Activated CD4-positive, alpha-beta T cell treated with anti-CD3 and anti-CD28 coated beads, Interleukin-2, amount 10 ng/mL, durations not matched to agents 7 days and 5 days (primary cell): ENCODE measurements around the gene AOPEP. TPM values are rescaled to one million over a fixed set of nuclear protein-coding genes. Genes with fewer than 3 reads are reported as not detected.

Experiments used
- CTCF ChIA-PET: fragments of 350-600 bp; sonication (Branson Sonifier 250); formaldehyde crosslinking; loops from one replicate; lab custom pipeline; 2021; ENCODE audit warnings: antibody characterized with exemption; lab: Charles Lee
- POLR2A ChIA-PET: fragments of 350-600 bp; sonication (Branson Sonifier 250); formaldehyde crosslinking; loops from one replicate; lab custom pipeline; 2021; ENCODE audit warnings: antibody characterized with exemption; lab: Charles Lee
- DNase-seq: peaks from one replicate; pipeline ENCODE4 v3.0.0-alpha.2; 2020
- H3K27ac Mint-ChIP-seq: one replicate; pipeline ENCODE4 v1.8.0; 2021; ENCODE audit warnings: mild to moderate bottlenecking, moderate library complexity, mixed read lengths
- H3K27me3 Mint-ChIP-seq: one replicate; pipeline ENCODE4 v1.8.0; 2021; ENCODE audit warnings: mixed read lengths
- H3K36me3 Mint-ChIP-seq: one replicate; pipeline ENCODE4 v1.8.0; 2021; ENCODE audit warnings: low read depth, mixed read lengths
- H3K4me1 Mint-ChIP-seq: one replicate; pipeline ENCODE4 v1.8.0; 2021; ENCODE audit warnings: mixed read lengths
- H3K4me3 Mint-ChIP-seq: one replicate; pipeline ENCODE4 v1.8.0; 2021; ENCODE audit warnings: mild to moderate bottlenecking, moderate library complexity, mixed read lengths
- H3K9me3 Mint-ChIP-seq: one replicate; pipeline ENCODE4 v1.8.0; 2021; ENCODE audit warnings: mixed read lengths
- total RNA-seq, 2 experiments: library from RNA; stranded (reverse); gene quantifications; one replicate each; pipeline ENCODE4 v1.2.3, GENCODE V29; 2021

Gene AOPEP
- total RNA-seq, 2 experiments from 2014 or later, result 9.7 to 10.7 TPM

GRCh38 chr9:94941211-94941875 is 214.8 kb downstream of the AOPEP start:
- Mint-ChIP-seq H3K27me3 (no peaks in the 10 kb centered on the region), H3K9me3 (no peaks in the 10 kb centered on the region)

DNA sequence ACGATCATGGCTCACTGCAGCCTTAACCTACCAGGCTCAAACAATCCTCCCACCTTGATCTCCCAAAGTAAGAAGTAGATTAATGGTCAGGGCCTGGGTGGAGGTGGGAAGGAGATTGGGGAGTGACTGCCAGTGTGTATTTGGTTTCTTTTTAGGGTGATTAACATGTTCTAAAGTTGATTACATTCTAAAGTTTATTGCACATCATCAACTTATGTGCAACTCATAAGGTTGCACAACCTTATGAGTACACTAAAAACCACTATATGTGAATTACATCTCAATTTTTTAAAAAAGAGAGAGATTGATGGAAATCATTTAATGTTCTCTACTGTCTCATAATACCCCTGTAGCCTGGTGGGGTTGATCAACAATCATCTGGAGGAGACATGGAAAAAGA is 218.1 kb downstream of the AOPEP start:
- no peak overlapping the region for H3K4me3 Mint-ChIP-seq
- H3K9me3 Mint-ChIP-seq, result no peaks in the 10 kb centered on the region
- no peak overlapping the region for H3K27ac Mint-ChIP-seq
- H3K36me3 Mint-ChIP-seq, result no peaks in the 10 kb centered on the region
- DNase-seq, result no peak
- no peaks in the 10 kb centered on the region for H3K27me3 Mint-ChIP-seq
- ChIA-PET POLR2A (no interaction called here), CTCF (interaction anchor here (0.7 kb wide), 1 partner anchor 142 kb away, joined by 3 read pairs; no protein-coding TSS in a partner anchor)
- no peaks in the 10 kb centered on the region for H3K4me1 Mint-ChIP-seq

More at GRCh38 chr9:94941211-94941875, 214.8 kb downstream of the AOPEP start:
- POLR2A ChIA-PET, result no interaction called here
- CTCF ChIA-PET, result no interaction called here
- no peak overlapping the region for H3K27ac Mint-ChIP-seq
- no peaks in the 10 kb centered on the region for H3K36me3 Mint-ChIP-seq
- H3K4me3 Mint-ChIP-seq, result no peak overlapping the region
- DNase-seq, result no peak
- H3K4me1 Mint-ChIP-seq, result no peaks in the 10 kb centered on the region

GRCh38 chr9:94945197-94946144 is 219.0 kb downstream of the AOPEP start:
- H3K4me1 Mint-ChIP-seq, result peaks cover 5% of the 10 kb centered on the region
- H3K9me3 Mint-ChIP-seq, result no peaks in the 10 kb centered on the region
- POLR2A ChIA-PET, result interaction anchor here (0.5 kb wide), 1 partner anchor 36 kb away, joined by 3 read pairs; no protein-coding TSS in a partner anchor
- no peak overlapping the region for H3K4me3 Mint-ChIP-seq
- DNase-seq, result no peak
- H3K36me3 Mint-ChIP-seq, result no peaks in the 10 kb centered on the region
- H3K27me3 Mint-ChIP-seq, result no peaks in the 10 kb centered on the region
- CTCF ChIA-PET, result interaction anchor here (0.6 to 1.5 kb wide), 2 partner anchors 16 to 50 kb away, joined by 3 to 4 read pairs; no protein-coding TSS in a partner anchor
- H3K27ac Mint-ChIP-seq, result no peak overlapping the region

DNA sequence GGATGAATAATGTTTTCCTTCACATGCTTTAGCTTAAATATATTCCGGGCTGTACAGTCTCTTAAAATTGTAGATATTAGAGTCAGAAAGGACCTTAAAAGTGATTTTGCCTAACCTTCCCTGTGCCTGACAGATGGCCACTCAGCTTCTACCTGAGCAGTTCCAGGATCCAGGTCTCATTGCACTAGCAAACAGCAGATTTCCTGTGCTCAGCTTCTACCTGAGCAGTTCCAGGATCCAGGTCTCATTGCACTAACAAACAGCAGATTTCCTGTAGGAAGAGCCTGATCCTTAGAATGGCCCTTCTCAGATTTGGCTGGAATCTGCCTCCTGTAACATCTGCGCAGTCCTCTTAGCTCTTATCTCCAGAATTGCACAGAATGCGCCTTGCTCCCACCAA is 219.8 kb downstream of the AOPEP start:
- ChIA-PET CTCF (interaction anchor here (0.6 to 1.5 kb wide), 3 partner anchors 17 to 51 kb away, joined by 3 to 4 read pairs (median 4); no protein-coding TSS in a partner anchor), POLR2A (no interaction called here)
- peaks cover 13% of the 10 kb centered on the region for H3K4me1 Mint-ChIP-seq
- no peak overlapping the region for H3K27ac Mint-ChIP-seq
- H3K9me3 Mint-ChIP-seq, result no peaks in the 10 kb centered on the region
- no peak for DNase-seq
- no peaks in the 10 kb centered on the region for H3K36me3 Mint-ChIP-seq
- no peak overlapping the region for H3K4me3 Mint-ChIP-seq
- no peaks in the 10 kb centered on the region for H3K27me3 Mint-ChIP-seq

GRCh38 chr9:94948567-94949235 is 222.2 kb downstream of the AOPEP start:
- no peaks in the 10 kb centered on the region for H3K27me3 Mint-ChIP-seq
- CTCF ChIA-PET, result interaction anchor here (0.8 to 1.7 kb wide), 3 partner anchors 12 to 38 kb away, joined by 3 to 5 read pairs (median 3); no protein-coding TSS in a partner anchor
- H3K4me3 Mint-ChIP-seq, result no peak overlapping the region
- no peak overlapping the region for H3K27ac Mint-ChIP-seq
- H3K4me1 Mint-ChIP-seq, result peaks cover 34% of the 10 kb centered on the region
- POLR2A ChIA-PET, result no interaction called here
- H3K9me3 Mint-ChIP-seq, result no peaks in the 10 kb centered on the region
- DNase-seq, result no peak
- peaks cover 2% of the 10 kb centered on the region for H3K36me3 Mint-ChIP-seq

DNA sequence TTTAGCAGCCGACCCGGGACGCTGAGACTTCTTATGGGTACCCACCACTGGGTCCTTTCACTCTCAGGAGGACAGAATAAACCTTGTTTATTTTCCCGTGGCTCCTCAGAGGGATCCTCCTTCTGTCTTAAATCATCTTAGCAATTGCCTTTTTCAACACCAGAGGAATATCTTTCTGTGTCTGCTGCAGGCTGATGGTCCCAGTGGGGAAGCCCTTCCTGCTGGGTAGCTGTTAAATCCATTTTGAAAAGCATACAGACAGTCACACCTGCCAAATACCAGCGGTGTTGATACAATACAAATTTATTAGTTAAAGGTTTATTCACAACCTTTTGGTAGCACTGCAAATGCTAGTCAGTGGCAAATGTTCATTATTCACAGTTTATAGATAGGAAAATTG is 222.9 kb downstream of the AOPEP start:
- H3K27ac Mint-ChIP-seq, result no peak overlapping the region
- H3K36me3 Mint-ChIP-seq, result peaks cover 2% of the 10 kb centered on the region
- POLR2A ChIA-PET, result no interaction called here
- no peak overlapping the region for H3K4me3 Mint-ChIP-seq
- no peaks in the 10 kb centered on the region for H3K9me3 Mint-ChIP-seq
- H3K27me3 Mint-ChIP-seq, result no peaks in the 10 kb centered on the region
- DNase-seq, result no peak
- H3K4me1 Mint-ChIP-seq, result peaks cover 34% of the 10 kb centered on the region
- CTCF ChIA-PET, result interaction anchor here (0.9 to 1.4 kb wide), 2 partner anchors 37 to 138 kb away, joined by 3 read pairs; no protein-coding TSS in a partner anchor

DNA sequence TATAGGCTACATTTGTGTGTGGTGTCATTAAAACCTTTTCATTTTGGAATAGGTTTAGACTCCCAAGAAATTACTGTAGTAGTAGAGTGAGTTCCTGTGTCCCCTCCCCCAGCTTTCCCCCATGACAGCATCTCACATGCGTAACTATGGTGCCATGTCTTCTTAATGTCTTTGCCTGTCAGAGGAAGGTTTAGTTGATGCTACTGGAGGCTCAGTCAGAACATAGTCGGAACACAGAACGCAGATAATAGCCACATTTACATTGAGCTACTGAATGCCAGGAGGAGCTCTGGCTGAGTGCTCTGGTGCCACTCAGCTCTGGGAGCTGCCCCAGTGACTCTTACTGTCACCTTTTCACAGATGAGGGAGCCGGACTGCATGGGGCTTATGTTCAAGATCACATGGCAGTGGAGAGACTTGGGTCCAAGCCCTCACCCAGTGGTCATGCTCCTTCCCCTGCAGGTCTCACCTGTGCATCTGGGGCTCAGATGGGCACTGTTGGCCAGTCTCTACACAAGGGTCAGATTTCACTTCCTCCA is 223.6 kb downstream of the AOPEP start:
- Mint-ChIP-seq H3K4me1 (peaks cover 34% of the 10 kb centered on the region), H3K9me3 (no peaks in the 10 kb centered on the region), H3K27ac (peak overlapping the region; percentile 78), H3K36me3 (peaks cover 2% of the 10 kb centered on the region), H3K27me3 (no peaks in the 10 kb centered on the region), H3K4me3 (no peak overlapping the region)
- ChIA-PET POLR2A (interaction anchor here (0.6 kb wide), 1 partner anchor 114 kb away, joined by 3 read pairs; no protein-coding TSS in a partner anchor), CTCF (interaction anchor here (0.9 to 1.4 kb wide), 2 partner anchors 36 to 139 kb away, joined by 3 read pairs; no protein-coding TSS in a partner anchor)
- DNase-seq, result no peak

- peak overlapping the region; percentile 78 for H3K27ac Mint-ChIP-seq
- H3K36me3 Mint-ChIP-seq, result peaks cover 6% of the 10 kb centered on the region
- H3K4me3 Mint-ChIP-seq, result peak overlapping the region; percentile 23
- H3K27me3 Mint-ChIP-seq, result no peaks in the 10 kb centered on the region
- ChIA-PET CTCF (interaction anchor here (1.4 kb wide), 2 partner anchors 12 to 35 kb away, joined by 3 to 6 read pairs; no protein-coding TSS in a partner anchor), POLR2A (no interaction called here)
- no peak for DNase-seq
- no peaks in the 10 kb centered on the region for H3K9me3 Mint-ChIP-seq
- H3K4me1 Mint-ChIP-seq, result peaks cover 34% of the 10 kb centered on the region
Measured at GRCh38 chr9:94950579-94951323, 224.3 kb downstream of the AOPEP start.

DNA sequence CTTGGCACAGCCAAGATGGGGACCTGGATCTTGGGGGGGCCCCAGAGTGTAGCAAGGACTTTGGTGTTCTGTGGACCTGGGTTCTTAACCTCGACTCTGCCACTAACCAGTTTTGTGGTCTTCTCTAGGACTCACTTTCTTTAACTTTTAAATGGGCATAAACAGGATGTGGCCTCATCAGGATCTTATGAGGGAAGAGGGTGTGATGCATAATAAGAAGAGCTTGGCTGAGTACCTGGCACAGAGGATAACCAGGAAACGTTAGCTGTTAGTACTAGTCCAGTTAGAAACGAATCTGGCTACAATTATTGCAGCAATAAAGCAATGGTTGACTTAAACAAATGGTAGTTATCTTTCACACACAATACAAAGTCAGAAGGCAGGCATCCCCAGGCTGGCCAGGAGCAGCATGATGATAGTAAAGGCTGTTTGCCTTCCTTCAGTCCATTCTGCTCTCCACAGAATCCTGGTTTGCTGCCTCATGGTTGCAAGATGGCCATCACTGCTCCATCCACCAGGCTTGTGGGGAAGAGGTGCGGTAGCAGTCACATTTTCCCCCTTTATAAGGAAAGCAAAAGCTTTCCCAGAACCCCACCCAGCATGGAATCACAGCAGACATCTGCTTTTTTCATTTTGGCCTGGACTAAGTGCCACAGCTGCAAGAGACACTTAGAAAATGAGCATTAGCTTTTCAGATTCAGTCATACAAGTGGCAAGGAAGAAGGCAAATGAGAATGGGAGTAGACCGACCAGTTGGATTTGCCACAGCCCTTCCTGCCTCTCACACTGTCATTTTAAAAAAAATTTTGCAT is 225.0 kb downstream of the AOPEP start:
- DNase-seq, result peak; percentile 30
- Mint-ChIP-seq H3K36me3 (peaks cover 6% of the 10 kb centered on the region), H3K27ac (peak overlapping the region; percentile 78), H3K4me1 (peaks cover 34% of the 10 kb centered on the region), H3K27me3 (no peaks in the 10 kb centered on the region), H3K9me3 (no peaks in the 10 kb centered on the region), H3K4me3 (peak overlapping the region; percentile 23)
- POLR2A ChIA-PET, result no interaction called here
- CTCF ChIA-PET, result interaction anchor here (1.4 kb wide), 1 partner anchor 13 kb away, joined by 6 read pairs; no protein-coding TSS in a partner anchor

GRCh38 chr9:94952565-94953373 is 226.3 kb downstream of the AOPEP start:
- H3K4me3 Mint-ChIP-seq, result peak overlapping the region; percentile 30
- POLR2A ChIA-PET, result no interaction called here
- peak overlapping the region; percentile 42 for H3K27ac Mint-ChIP-seq

More at GRCh38 chr9:94952565-94953373, 226.3 kb downstream of the AOPEP start:
- peaks cover 6% of the 10 kb centered on the region for H3K36me3 Mint-ChIP-seq
- no peaks in the 10 kb centered on the region for H3K9me3 Mint-ChIP-seq
- H3K27me3 Mint-ChIP-seq, result no peaks in the 10 kb centered on the region
- peaks cover 34% of the 10 kb centered on the region for H3K4me1 Mint-ChIP-seq
- peak; percentile 38 for DNase-seq
- CTCF ChIA-PET, result interaction anchor here (0.5 to 1.2 kb wide), 2 partner anchors 16 to 199 kb away, joined by 3 read pairs; no protein-coding TSS in a partner anchor
